ENCODE data around the gene NOC3L. TPM values are rescaled to one million over a fixed set of nuclear protein-coding genes. Genes with fewer than 3 reads are reported as not detected.

The NOC3L gene
- total RNA-seq, 2 experiments from 2014 or later, result 31.6 to 37.1 TPM

DNA sequence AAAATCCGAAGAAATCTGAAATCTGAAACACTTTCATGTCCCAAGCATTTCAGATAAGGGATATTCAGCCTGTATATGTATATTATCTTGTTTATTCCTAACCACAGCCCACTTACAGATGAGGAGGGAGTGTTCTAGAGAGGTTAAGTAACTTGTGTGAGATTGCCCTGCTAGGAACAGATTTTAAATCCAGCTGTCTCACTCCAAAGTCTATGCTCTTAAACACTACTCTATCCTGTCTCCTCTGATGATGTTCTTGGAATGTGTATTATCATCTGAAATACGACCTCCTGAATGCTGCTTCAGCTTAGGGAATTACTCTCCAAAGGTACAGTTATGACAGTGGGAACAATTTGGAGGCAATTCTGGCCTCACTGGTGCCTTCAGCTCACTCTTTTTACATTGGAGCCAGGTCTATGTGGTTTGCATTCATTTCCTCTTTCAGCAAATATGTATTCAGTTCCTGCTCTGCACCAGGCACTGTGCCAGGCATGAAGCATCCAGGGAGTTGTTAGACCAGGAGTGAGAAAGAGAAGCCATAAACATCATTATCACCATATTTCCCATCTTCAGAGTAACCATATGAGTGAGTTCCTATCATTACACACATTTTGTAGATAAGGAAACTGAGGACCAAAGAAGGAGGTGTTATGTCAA, 70.2 kb downstream of the NOC3L start:
- Histone ChIP-seq H3K9me3 (ENCODE audit: low read length) (no peaks in the 10 kb centered on the region), H3K27ac (ENCODE audit: low read depth, low read length, poor library complexity, severe bottlenecking) (no peak overlapping the region), H3K9me2 (ENCODE audit: insufficient read depth, low read length) (no peaks in the 10 kb centered on the region), H3K4me1 (ENCODE audit: insufficient read depth, low read length, poor library complexity, severe bottlenecking) (no peaks in the 10 kb centered on the region), H3K4me3 (ENCODE audit: low read depth, low read length, poor library complexity, severe bottlenecking) (no peak overlapping the region), H3K79me2 (ENCODE audit: insufficient read depth, low read depth, low read length) (no peaks in the 10 kb centered on the region), H3K36me3 (ENCODE audit: insufficient read depth, low read length) (no peaks in the 10 kb centered on the region), H4K20me1 (ENCODE audit: insufficient read depth, low read length) (no peaks in the 10 kb centered on the region), H3K4me2 (ENCODE audit: low read length) (no peak overlapping the region), H2AFZ (ENCODE audit: low read length) (no peak overlapping the region)
- POLR2A ChIA-PET, result no interaction called here
- CTCF ChIA-PET (ENCODE audit: unreplicated experiment), result no interaction called here
- no TSS peak for BruUV-seq (replicated peaks)
- intact Hi-C loops (cut with micrococcal nuclease; ENCODE audit: unreplicated experiment), result no loop called here
- TF ChIP-seq, protein P1, sequence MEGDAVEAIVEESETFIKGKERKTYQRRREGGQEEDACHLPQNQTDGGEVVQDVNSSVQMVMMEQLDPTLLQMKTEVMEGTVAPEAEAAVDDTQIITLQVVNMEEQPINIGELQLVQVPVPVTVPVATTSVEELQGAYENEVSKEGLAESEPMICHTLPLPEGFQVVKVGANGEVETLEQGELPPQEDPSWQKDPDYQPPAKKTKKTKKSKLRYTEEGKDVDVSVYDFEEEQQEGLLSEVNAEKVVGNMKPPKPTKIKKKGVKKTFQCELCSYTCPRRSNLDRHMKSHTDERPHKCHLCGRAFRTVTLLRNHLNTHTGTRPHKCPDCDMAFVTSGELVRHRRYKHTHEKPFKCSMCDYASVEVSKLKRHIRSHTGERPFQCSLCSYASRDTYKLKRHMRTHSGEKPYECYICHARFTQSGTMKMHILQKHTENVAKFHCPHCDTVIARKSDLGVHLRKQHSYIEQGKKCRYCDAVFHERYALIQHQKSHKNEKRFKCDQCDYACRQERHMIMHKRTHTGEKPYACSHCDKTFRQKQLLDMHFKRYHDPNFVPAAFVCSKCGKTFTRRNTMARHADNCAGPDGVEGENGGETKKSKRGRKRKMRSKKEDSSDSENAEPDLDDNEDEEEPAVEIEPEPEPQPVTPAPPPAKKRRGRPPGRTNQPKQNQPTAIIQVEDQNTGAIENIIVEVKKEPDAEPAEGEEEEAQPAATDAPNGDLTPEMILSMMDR (conservative IDR thresholded peaks at IDR 0.05; ENCODE audit: low read length), result no peak
- TF ChIP-seq EZH2phosphoT487 (IDR thresholded peaks at IDR 0.05; ENCODE audit: borderline replicate concordance, low read depth, low read length), result no peak
- no peak for DNase-seq (ENCODE audit: low spot score)

- no peaks in the 10 kb centered on the region for H3K79me2 ChIP-seq (ENCODE audit: insufficient read depth, low read depth, low read length)
- intact Hi-C loops (cut with micrococcal nuclease; ENCODE audit: unreplicated experiment), result no loop called here
- BruUV-seq (replicated peaks), result no TSS peak
- no peak overlapping the region for H2AFZ ChIP-seq (ENCODE audit: low read length)
- H4K20me1 ChIP-seq (ENCODE audit: insufficient read depth, low read length), result no peaks in the 10 kb centered on the region
- DNase-seq (ENCODE audit: low spot score), result no peak
- ChIA-PET CTCF (ENCODE audit: unreplicated experiment) (no interaction called here), POLR2A (interaction anchor here (1.6 kb wide), 1 partner anchor 31 kb away, joined by 4 read pairs; no protein-coding TSS in a partner anchor)
- no peak overlapping the region for H3K4me2 ChIP-seq (ENCODE audit: low read length)
- no peak overlapping the region for H3K4me3 ChIP-seq (ENCODE audit: low read depth, low read length, poor library complexity, severe bottlenecking)
- no peaks in the 10 kb centered on the region for H3K9me2 ChIP-seq (ENCODE audit: insufficient read depth, low read length)
- no peaks in the 10 kb centered on the region for H3K9me3 ChIP-seq (ENCODE audit: low read length)
- no peaks in the 10 kb centered on the region for H3K4me1 ChIP-seq (ENCODE audit: insufficient read depth, low read length, poor library complexity, severe bottlenecking)
- no peak for TF ChIP-seq EZH2phosphoT487 (IDR thresholded peaks at IDR 0.05; ENCODE audit: borderline replicate concordance, low read depth, low read length)
- TF ChIP-seq, protein P1 (conservative IDR thresholded peaks at IDR 0.05; ENCODE audit: low read length), result no peak
- no peak overlapping the region for H3K27ac ChIP-seq (ENCODE audit: low read depth, low read length, poor library complexity, severe bottlenecking)
- H3K36me3 ChIP-seq (ENCODE audit: insufficient read depth, low read length), result no peaks in the 10 kb centered on the region
These were observed 74.2 kb downstream of the NOC3L start for GRCh38 chr10:94288361-94289101.

GRCh38 chr10:94287336-94287735, 75.4 kb downstream of the NOC3L start:
- no peak overlapping the region for H3K4me3 ChIP-seq (ENCODE audit: low read depth, low read length, poor library complexity, severe bottlenecking)
- ChIA-PET CTCF (ENCODE audit: unreplicated experiment) (no interaction called here), POLR2A (interaction anchor here (0.7 to 1.6 kb wide), 3 partner anchors 32 to 636 kb away, joined by 3 to 4 read pairs (median 4); no protein-coding TSS in a partner anchor)
- no peak overlapping the region for H3K27ac ChIP-seq (ENCODE audit: low read depth, low read length, poor library complexity, severe bottlenecking)
- H2AFZ ChIP-seq (ENCODE audit: low read length), result no peak overlapping the region
- H3K9me3 ChIP-seq (ENCODE audit: low read length), result no peaks in the 10 kb centered on the region
- no peak for DNase-seq (ENCODE audit: low spot score)
- no peaks in the 10 kb centered on the region for H3K9me2 ChIP-seq (ENCODE audit: insufficient read depth, low read length)
- no peaks in the 10 kb centered on the region for H3K36me3 ChIP-seq (ENCODE audit: insufficient read depth, low read length)
- TF ChIP-seq, protein P1 (conservative IDR thresholded peaks at IDR 0.05; ENCODE audit: low read length), result no peak
- TF ChIP-seq EZH2phosphoT487 (IDR thresholded peaks at IDR 0.05; ENCODE audit: borderline replicate concordance, low read depth, low read length), result no peak
- no peaks in the 10 kb centered on the region for H3K4me1 ChIP-seq (ENCODE audit: insufficient read depth, low read length, poor library complexity, severe bottlenecking)
- no peaks in the 10 kb centered on the region for H3K79me2 ChIP-seq (ENCODE audit: insufficient read depth, low read depth, low read length)
- H3K4me2 ChIP-seq (ENCODE audit: low read length), result no peak overlapping the region
- intact Hi-C loops (cut with micrococcal nuclease; ENCODE audit: unreplicated experiment), result no loop called here
- no TSS peak for BruUV-seq (replicated peaks)
- no peaks in the 10 kb centered on the region for H4K20me1 ChIP-seq (ENCODE audit: insufficient read depth, low read length)
